HG03520 (cell line): ENCODE results near the gene CWC22.
"Not testable (repeated sequence)": the region's sequence is repeated elsewhere in the genome, so short reads cannot be mapped to it uniquely, and the experiment has no call there.

Experiments
- ATAC-seq: cut with Tn5 transposase; IDR thresholded peaks from one replicate; pipeline ENCODE4 v1.9.1; 2021; ENCODE audit warnings: mild to moderate bottlenecking, moderate library complexity; ENCODE audit not compliant: unreplicated experiment

The CWC22 gene

DNA sequence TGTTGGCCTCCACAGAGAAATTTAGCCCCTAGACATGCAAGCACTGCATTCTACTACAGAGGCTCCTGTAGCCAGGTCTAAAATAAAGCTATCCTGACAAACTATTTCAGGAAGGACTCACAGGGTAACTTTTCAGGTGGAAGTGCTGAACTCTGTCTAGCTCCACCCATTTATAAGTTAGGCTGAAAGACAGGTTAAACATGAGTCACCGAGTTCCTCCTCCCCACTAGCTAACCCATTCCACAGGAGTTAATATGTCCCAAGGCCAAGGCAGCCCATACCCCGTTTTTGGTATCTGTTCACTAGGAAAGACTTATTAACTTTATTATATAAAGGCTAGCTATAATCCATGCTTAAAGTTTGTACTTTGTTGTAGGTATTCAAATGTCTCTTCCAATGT lies 3.5 kb downstream of the CWC22 start:
- no peak for ATAC-seq

DNA sequence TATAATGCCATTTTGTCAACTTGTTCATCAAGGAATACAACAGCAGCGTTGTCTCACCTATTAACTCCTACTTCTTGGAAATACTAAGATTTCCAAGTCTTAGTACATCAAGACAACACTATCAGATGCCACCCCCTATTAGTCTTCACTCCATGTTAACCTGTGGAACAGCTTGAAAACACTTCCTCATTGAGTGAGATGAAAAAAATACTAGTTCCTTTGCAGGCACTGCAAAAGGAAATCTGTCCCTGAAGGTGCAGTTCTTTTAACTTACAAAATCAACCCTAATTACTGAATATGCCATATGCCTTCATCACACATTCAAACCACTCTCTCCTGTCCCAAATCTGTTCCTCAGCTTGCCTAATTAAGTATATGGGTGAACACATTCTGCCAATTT lies 4.0 kb downstream of the CWC22 start:
- no peak for ATAC-seq

DNA sequence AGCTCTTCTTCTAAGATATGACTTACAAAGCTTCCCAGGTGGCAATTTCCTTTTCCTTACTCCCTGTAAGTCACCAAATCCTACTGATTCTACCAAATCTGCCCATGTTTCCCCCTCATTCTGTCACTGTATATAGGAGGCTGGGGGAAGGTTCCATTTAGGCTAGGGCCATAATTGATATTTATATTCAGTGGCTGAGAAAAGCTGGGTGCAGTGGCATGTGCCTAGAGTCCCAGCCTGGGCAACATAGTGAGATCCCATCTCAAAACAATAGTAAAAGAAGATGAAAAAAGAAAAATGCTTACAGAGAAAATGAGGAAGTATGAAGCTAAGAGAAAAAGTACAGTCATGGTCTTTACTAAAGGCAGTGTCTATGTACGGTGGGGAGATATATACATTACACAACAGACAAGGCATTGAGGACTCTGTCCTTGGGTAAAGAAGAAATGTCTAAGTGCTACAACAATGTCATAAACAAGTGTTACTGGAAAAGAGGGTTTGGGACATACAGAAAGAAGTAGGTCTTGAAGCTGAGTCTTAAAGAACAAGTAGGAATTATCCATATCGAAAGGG lies 4.8 kb downstream of the CWC22 start:
- no peak for ATAC-seq

DNA sequence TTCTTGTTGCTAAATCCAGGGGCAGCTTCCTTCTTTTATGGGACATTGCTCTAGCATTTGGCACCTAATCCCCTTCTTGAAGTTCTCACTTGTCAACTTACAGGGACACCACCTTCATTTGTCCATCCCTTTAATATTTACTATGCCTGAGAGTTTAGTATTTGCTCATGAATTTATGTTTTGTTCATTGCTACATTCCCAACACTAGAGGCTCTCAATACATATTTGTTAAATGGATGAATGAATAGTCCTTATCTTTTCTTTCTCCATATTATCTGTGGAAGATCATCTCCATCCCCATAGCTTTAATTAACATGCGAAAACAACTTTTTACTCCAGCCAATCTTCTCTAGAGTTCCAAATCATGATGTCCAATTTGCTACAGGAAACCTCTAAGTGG lies 5.4 kb downstream of the CWC22 start:
- ATAC-seq, result no peak

DNA sequence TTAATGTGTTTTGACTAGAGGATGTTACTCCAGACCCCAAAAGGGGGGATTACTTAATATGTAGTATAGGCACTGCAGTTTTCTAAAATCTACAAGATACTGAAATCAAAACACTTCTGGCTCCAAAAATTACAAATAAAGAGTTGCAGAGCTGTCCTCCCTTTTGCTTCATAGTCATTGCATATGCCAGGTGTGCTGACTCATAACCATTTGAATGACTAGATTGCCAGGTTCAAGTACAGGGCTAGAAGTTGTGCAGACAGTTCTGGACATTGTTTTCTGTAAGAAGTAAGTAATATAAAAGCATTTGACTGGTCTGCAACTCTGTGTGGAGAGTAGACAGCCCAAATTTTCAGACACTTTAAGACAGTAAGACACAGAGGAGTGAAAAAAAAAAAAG lies 6.7 kb downstream of the CWC22 start:
- ATAC-seq, result no peak

DNA sequence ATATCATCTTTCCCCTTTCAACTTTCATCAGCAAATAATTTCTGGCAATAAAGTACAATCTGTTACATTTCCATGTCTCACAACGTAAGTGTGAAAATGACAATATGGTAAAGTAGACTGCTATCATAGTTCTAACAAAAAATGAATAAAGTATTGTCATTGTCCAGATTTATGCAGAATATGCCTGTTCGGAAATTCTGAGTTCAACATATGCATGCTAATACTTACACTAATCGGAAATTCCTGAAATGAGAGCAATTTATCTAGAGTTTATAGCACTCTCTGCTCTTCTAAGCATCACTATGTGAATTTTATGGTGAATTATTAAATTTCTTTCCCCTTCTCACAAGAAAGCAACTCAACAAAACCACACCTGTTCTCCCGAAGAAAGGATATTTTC lies 8.1 kb downstream of the CWC22 start:
- ATAC-seq, result no peak

DNA sequence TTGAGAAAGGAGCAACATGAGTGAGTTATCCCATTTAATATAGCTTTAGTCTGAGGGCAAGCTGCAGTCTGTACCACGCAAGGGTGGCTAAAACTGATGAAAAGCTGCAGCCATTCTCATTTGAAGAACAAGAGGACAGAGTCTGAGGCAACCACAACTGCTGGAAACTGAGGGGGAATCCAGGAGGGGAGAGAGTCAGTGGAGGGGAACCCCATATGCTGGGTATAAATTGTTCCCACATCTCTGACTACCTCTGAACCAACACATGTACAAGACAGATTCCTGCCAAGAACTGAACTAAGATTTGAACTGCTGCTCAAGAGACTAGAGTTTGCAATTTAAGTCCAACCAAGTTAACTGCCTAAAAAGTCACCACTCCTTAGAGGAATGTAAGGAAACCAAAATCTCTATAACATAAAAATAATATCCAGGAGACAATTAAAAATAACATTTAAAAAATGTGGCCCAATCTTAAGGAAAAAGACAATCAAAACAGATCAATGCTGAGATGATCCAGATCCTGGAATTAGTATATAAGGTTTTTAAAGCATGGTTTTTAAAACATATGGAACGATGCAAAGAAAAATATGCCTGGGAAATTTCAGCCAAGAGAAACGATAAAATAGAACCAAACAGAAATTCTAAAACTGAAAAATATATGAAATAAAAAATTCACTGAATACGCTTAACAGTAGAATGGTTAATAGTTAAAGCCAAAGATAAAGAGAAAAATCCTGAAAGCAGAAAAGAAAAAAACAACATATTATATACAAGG lies 11.2 kb downstream of the CWC22 start:
- no peak for ATAC-seq

DNA sequence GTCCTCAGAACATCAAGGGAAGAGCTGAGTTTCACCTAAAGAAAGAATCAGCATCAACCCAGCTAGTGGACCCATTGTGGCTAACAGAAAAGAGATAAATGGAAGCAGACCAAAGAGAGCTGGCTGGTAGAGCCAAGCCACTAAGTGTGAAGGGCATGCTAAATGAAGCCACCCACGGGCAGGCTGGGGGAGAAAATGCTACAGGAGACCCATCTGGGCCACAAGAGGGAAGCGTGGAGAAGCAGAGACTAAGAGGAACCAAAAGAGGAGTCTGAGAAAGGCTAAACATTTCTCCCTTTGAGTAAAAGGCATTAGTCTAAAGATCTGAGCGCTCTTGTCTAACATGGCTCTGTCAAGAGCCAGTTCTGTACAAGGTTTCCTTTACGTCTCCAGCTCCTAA lies 15.8 kb downstream of the CWC22 start:
- no peak for ATAC-seq

DNA sequence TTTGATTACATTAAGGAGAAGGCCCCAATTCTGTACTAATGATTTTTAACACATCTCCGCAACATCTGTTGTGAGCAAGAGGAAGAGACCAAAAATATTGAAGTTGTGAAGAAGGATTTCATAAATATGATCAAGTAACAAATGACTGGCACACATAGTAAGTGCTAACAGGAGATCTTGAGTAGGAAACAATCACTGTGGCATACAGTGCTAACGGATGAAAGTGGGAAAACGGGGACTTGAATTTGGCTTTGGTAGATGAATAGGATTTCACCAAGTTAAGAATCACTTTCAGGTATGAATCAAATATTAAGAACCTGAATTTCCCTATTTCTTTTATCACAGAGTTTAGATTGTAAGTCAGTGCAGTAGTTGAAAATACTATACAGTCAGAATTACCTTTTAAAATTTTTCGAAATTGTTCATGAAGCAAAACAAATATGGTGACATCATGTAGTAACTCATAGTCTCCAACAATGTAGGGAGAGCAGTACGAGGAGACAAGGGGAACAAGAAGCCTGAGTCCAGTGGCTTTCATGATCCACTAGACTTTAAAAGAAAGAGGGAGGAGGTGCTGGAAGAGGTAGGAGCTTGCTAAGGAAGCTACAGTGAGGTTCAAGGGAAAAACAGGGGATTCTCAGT lies 16.3 kb downstream of the CWC22 start:
- no peak for ATAC-seq

DNA sequence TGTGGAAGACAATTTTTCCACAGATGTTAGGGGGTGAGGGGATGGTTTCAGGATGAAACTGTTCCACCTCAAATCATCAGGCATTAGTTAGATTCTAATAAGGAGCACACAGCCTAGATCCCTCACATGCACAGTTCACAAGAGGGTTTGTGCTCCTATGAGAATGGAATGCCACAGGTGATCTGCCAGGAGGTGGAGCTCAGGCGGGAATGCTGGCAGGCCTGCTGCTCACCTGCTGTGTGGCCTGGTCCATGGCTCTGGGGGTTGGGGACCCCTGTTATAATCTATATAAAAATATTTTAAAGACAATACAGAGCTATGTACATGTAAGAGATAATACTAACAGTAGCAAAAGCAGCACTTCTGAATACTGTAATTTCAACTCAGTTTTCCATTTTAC lies 19.2 kb downstream of the CWC22 start:
- ATAC-seq, result no peak

DNA sequence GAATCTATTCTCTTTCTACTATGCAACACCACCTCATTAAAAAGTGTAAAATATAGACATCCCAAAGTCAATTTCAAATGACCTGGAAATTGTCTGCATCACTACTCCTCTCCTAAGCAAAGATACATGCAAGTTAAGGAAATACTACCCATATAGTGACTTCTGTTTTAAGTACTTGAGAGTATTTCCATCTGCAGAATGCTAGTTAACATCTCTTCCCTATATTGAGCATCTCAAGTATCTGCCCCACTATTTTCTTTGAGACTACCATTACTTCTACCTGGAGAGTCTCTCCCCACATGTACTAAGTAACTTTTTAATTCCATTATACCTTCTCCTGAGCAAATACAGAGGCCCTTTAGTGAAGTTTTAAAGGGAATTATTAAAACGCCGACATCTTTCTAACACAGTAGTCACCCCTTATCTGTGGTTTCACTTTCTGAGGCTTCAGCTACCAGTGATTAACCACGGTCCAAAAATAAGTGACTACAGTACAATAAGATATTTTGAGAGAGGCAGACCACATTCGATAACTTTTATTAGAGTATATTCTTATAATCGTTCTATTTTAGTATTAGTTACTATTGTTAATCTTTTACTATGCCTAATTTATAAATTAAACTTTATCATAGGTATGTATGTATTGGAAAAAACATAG lies 21.8 kb downstream of the CWC22 start:
- ATAC-seq, result peak; percentile 97

DNA sequence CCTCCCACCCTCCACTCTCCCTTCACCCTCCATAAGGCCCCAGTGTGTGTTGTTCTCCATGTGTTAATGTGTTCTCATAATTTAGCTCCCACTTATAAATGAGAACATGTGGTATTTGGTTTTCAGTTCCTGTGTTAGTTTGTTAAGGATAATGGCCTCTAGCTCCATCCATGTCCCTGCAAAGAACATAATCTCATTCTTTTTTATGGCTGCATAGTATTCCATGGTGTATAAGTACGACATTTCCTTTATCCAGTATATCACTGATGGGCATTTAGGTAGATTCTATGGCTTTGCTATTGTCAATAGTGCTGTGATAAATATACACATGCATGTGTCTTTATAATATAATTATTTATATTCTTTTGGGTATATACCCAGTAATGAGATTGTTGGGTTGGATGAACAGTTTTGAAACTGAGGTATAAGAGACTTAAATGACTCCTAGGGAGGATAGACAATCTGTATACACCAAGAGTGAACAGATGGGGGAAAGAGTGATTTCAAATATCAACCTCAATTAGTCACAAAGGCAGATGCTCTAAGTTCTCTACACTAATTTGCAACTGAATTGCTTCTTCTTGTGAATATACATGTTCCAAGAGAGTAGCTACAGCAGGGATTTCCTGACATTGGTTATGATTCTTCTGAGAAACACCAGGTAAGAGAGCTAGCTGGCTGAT lies 23.7 kb downstream of the CWC22 start:
- ATAC-seq, result no peak

DNA sequence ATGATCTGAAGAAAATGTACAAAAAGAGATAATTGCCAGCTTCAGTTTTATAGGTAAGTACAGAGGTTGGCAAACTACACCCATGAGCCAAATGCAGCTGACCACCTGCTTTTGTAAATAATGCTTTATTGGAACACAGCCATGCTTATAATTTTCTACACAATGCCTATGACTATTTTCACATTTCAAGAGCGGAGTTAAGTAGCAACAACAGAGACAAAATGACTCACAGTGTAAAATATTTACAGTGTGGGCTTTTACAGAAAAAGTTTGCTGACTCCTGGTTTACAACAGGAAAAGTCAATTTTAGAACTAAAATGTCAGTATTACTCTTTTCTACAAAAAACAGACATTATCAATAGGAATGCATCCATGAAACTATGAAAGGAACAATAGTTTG lies 26.0 kb downstream of the CWC22 start:
- no peak for ATAC-seq

DNA sequence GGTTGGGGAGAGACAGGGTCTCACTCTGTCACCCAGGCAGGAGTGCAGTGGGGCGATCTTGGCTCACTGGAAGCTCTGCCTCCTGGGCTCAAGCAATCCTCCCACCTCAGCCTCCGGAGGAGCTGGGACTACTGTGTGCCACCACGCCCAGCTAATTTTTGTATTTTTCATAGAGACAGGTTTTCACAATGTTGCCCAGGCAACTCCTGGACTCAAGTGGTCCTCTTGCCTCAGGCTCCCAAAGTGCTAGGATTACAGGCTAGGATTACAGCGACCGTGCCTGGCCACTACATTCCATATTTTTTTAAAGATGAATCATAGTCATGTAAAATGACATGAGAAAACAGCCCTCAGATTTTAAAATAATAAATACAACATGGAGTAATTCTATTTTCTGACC lies 32.3 kb downstream of the CWC22 start:
- no peak for ATAC-seq

DNA sequence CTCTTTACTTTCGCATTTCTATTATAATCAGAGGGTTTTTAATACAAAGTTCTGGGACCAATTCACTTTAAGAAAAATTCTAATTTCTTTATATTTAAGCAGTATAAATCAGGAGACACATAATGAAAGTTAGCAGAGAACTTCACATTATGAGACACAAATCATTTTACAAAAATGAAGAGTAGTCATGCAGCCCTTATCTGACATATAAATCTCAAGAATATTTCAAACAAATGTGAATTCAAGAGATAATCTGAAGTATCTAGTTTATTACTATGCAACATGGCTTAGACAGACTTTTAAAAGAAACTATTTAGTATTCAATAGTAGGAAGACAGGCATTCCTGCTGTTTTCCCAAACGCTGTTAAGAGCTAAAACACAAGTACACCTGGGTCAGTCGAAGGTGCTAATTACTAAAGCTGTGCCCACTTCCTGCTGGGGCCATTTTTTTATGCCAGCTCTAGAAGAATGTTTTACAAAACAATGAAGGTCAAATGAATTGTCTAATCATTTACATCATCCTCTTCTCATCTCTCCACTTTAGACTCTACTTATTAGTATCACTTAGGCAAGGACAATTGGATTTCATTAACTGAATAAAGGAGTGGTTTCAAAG lies 40.2 kb downstream of the CWC22 start:
- no peak for ATAC-seq

DNA sequence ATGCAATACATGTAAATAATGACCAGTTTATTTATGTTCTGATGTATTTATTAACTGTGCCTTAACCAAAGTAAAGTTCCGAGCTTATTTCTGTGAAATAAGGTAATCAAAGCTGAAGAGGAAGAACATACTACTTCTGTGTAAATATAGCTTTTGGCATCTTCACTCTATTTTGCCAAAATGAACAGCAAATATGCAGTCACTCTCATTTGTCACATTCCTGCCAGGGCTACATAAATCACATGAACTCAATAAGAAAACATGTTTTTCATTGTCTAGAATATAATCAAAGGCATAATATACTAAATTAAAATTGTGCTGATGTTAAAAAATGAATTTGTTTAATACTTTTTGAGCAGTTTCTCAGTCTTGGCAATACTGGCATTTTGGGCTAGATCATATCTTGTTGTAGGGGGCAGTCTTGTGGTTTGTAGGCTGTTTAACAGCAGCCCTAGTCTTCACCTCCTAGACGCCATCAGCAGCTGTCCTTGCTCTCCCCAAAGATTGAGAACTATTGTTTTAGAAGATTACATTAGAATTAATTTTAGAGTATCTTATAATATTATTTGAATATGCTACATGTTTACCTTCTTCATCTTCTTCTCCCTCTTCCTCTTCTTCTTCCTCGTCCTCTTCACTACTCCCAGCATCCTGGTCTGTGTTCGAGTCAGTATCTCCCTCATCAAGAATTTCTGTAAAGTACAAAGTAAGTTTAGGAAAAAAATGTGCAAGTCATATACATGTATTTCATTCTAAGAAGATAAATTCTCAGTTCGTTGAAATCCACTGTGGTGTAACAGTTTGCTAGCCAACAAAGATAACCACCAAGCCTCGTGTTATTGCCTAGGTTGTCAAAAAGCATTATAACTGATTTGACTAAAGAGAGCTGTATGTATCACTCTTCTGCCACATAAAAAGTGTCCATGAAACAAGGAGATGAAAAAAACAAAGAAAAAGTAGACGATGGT lies 41.5 kb downstream of the CWC22 start:
- no peak for ATAC-seq

DNA sequence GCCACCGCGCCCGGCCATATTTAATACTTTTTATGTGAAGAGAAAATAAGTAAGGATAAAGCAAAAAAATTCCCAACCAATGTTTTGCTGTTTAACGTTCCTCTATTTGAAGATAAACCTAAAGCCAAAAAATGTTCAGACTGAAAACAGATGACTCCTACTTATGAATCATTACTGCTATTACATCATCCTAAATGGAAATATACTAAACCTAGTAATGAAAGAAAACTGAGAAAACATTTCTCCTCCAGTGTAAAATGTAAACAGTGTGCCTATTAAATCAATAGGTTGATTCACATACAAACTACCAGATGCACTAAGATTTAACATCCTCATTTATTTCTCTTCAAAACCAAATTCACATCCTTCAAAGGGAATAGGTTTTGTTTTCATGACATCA lies 43.5 kb downstream of the CWC22 start:
- no peak for ATAC-seq

DNA sequence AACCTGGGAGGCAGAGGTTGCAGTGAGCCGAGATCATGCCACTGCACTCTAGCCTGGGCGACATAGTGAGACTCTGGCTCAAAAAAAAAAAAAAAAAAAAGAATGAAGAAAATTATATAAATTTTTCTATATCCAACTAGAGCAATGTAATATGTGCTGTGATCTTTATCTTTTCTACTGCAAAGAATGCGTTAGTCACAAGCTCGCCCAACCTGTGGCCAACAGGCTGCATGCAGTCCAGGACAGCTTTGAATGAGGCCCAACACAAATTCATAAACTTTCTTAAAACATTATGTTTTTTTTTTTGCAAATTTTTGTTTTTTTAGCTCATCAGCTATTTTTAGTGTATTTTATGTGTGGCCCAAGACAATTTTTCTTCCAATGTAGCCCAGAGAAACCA lies 48.8 kb downstream of the CWC22 start:
- not testable (repeated sequence) for ATAC-seq

DNA sequence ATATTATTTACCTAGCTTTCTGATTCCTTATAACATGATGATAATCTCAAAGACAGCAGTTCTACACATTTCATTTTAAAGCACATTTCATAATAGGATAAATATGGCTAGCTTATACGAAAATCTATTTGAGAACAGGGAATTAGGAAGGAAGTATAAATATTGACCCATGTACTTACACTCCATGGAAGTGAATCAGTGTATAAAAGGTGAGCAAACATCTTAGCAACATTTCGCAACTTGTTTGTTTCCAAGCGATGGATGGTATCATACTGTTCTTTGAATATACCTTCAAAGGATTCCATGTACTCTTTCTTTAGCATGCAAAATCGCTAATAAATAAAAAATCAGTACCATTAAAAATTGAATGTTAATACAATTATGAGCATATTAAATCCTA lies 53.1 kb downstream of the CWC22 start:
- no peak for ATAC-seq

DNA sequence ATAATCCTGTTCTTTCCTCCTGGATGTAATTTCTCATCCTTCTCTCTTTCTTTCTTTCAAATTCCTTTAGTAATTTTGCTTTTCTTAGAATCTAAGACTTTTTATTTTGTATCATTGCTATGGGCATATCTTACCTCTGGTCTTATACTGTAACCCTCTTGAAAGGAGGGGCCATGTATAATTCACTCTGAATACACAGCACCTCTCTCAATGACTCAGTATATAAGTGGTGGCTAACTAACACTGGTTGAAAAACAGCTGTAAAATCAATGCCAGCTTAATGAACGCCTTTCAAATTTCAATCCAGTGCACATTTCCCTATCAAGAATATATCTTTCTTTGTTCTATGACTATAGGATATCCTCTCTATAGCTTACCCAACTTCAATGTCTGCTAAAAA lies 53.7 kb downstream of the CWC22 start:
- ATAC-seq, result no peak
